ENCODE data around the gene MCRIP2.
A peak's percentile ranks its signal among the peaks of the same experiment; 100 is the strongest.
"Not testable (repeated sequence)": the region's sequence is repeated elsewhere in the genome, so short reads cannot be mapped to it uniquely, and the experiment has no call there.

The MCRIP2 gene

GRCh38 chr16:684071-684794, 42.6 kb downstream of the MCRIP2 start, which contains the start of gene JMJD8:
JMJD8 (minus strand) TSS chr16:684334; CDS start chr16:684319, 15 bp downstream.
- DNase-seq: peak; percentile 75

GRCh38 chr16:684961-685696, 43.5 kb downstream of the MCRIP2 start:
- DNase-seq: no peak

GRCh38 chr16:685967-686366, 44.3 kb downstream of the MCRIP2 start:
- DNase-seq: no peak

- DNase-seq: no peak
Observed at GRCh38 chr16:686459-687260, 45.0 kb downstream of the MCRIP2 start.

- DNase-seq: no peak
Observed at GRCh38 chr16:687499-687898, 45.9 kb downstream of the MCRIP2 start.

GRCh38 chr16:689175-689897, 47.7 kb downstream of the MCRIP2 start:
- DNase-seq: no peak

GRCh38 chr16:691242-691641, 49.6 kb downstream of the MCRIP2 start:
- DNase-seq: not testable (repeated sequence)

- no peak for DNase-seq
Observed at GRCh38 chr16:692356-693108, 50.9 kb downstream of the MCRIP2 start.

- no peak for DNase-seq
Observed at GRCh38 chr16:693364-693763, 51.7 kb downstream of the MCRIP2 start.

- no peak for DNase-seq
Observed at GRCh38 chr16:693766-694165, 52.1 kb downstream of the MCRIP2 start.

- no peak for DNase-seq
Observed at GRCh38 chr16:694187-694862, 52.7 kb downstream of the MCRIP2 start.

GRCh38 chr16:694863-695354, 53.3 kb downstream of the MCRIP2 start:
- no peak for DNase-seq

GRCh38 chr16:695355-696089, 53.9 kb downstream of the MCRIP2 start:
- no peak for DNase-seq
